ENCODE data around the gene KIZ. TPM values are rescaled to one million over a fixed set of nuclear protein-coding genes. Genes with fewer than 3 reads are reported as not detected.

KIZ gene
- total and polyA plus RNA-seq, 2 of the 4 experiments (the other 2 are of a cell fraction) = 9.9 to 14.0 TPM

- intact Hi-C loops (cut with micrococcal nuclease) = no loop called here
- Histone ChIP-seq H4K8ac (ENCODE audit: low read depth in 2 of 2, low read length in 2 of 2) (no peak overlapping the region), H3K56ac (ENCODE audit: extremely low read depth, insufficient read depth, low read length) (no peak overlapping the region), H2BK15ac (ENCODE audit: low read depth, low read length) (no peak overlapping the region), H3K4me3 (ENCODE audit: insufficient read depth, low read depth, low read length) (no peak overlapping the region), H3K79me1 (ENCODE audit: low read depth in 1 of 2, low read length in 2 of 2) (no peaks in the 10 kb centered on the region), H3K9ac (ENCODE audit: low read depth, low read length) (no peak overlapping the region), H2BK20ac (ENCODE audit: low read depth, low read length) (no peak overlapping the region), H3K4me2 (ENCODE audit: low read depth, low read length) (no peak overlapping the region), H3K4me1 (ENCODE audit: control insufficient read depth, insufficient read depth, low read length) (no peaks in the 10 kb centered on the region), H4K91ac (ENCODE audit: insufficient read depth, low read depth, low read length) (no peak overlapping the region), H3K9me1 (ENCODE audit: insufficient read depth, low read length) (0 out of 2 replicates have a peak, but pooled peaks cover 2% of the 10 kb centered on the region), H2BK120ac (ENCODE audit: low read depth, low read length) (no peak overlapping the region), H2AFZ (replicated peaks; ENCODE audit: low read length, poor library complexity) (no peak overlapping the region), H3K9me3 (ENCODE audit: control insufficient read depth, insufficient read depth, low read length) (no peaks in the 10 kb centered on the region), H3K36me3 (ENCODE audit: control insufficient read depth, insufficient read depth, low read length) (peaks cover 4% of the 10 kb centered on the region; the same call in 1 of the 2 replicates), H2AK9ac (replicated peaks; ENCODE audit: low read depth, low read length, poor library complexity) (no peak overlapping the region), H4K20me1 (ENCODE audit: insufficient read depth, low read length) (no peaks in the 10 kb centered on the region), H3K27ac (ENCODE audit: insufficient read depth, low read length) (no peak overlapping the region), H3K23ac (ENCODE audit: low read depth, low read length) (no peak overlapping the region), H3K4ac (ENCODE audit: low read depth, low read length) (no peak overlapping the region), H3K14ac (replicated peaks; ENCODE audit: low read depth, low read length) (no peak overlapping the region), H3K27me3 (ENCODE audit: control insufficient read depth, insufficient read depth, low read length) (no peaks in the 10 kb centered on the region), H2AK5ac (ENCODE audit: low read depth, low read length) (no peak overlapping the region), H3K18ac (ENCODE audit: low read depth, low read length) (no peak overlapping the region), H4K5ac (ENCODE audit: low read depth, low read length) (no peak overlapping the region), H2BK5ac (ENCODE audit: low read depth, low read length, poor library complexity, severe bottlenecking) (no peak overlapping the region)
- POLR2A ChIA-PET (ENCODE audit: unreplicated experiment) = no interaction called here
- TF ChIP-seq SMC3 (IDR thresholded peaks at IDR 0.05; ENCODE audit: low read depth, low read length) = no peak
- TF ChIP-seq CHD1 (IDR thresholded peaks at IDR 0.05; ENCODE audit: low read depth, low read length) = no peak
- TF ChIP-seq, protein P1, sequence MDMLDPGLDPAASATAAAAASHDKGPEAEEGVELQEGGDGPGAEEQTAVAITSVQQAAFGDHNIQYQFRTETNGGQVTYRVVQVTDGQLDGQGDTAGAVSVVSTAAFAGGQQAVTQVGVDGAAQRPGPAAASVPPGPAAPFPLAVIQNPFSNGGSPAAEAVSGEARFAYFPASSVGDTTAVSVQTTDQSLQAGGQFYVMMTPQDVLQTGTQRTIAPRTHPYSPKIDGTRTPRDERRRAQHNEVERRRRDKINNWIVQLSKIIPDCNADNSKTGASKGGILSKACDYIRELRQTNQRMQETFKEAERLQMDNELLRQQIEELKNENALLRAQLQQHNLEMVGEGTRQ (IDR thresholded peaks at IDR 0.05; ENCODE audit: low read depth, low read length) = no peak
- TF ChIP-seq POLR2A (IDR thresholded peaks at IDR 0.05; ENCODE audit: low read depth, low read length) = no peak
- TF ChIP-seq, protein P2, sequence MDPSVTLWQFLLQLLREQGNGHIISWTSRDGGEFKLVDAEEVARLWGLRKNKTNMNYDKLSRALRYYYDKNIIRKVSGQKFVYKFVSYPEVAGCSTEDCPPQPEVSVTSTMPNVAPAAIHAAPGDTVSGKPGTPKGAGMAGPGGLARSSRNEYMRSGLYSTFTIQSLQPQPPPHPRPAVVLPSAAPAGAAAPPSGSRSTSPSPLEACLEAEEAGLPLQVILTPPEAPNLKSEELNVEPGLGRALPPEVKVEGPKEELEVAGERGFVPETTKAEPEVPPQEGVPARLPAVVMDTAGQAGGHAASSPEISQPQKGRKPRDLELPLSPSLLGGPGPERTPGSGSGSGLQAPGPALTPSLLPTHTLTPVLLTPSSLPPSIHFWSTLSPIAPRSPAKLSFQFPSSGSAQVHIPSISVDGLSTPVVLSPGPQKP (IDR thresholded peaks at IDR 0.05; ENCODE audit: borderline replicate concordance, low read depth, low read length) = no peak
- no peak for TF ChIP-seq MXI1 (IDR thresholded peaks at IDR 0.05; ENCODE audit: borderline replicate concordance, low read depth, low read length)
- no peak for TF ChIP-seq BHLHE40 (IDR thresholded peaks at IDR 0.05; ENCODE audit: low read depth, low read length)
- TF ChIP-seq RFX5 (IDR thresholded peaks at IDR 0.05; ENCODE audit: low read depth, low read length) = no peak
- TF ChIP-seq RCOR1 (IDR thresholded peaks at IDR 0.05; ENCODE audit: insufficient replicate concordance, low read length) = no peak
- TF ChIP-seq NFE2L2 (IDR thresholded peaks at IDR 0.05; ENCODE audit: low read depth, low read length) = no peak
- TF ChIP-seq MAFK (IDR thresholded peaks at IDR 0.05; ENCODE audit: low read depth, low read length) = no peak
- TF ChIP-seq CEBPB (IDR thresholded peaks at IDR 0.05; ENCODE audit: low read depth, low read length) = no peak
- ATAC-seq (ENCODE audit: low read depth) (no peak), DNase-seq (no peak)
- WGBS, 2 experiments (ENCODE audit: extremely low coverage in 2 of 2, insufficient read length in 1 of 2) = 100% methylated on average over 1 of the region's 9 CpGs; no CpG with 5 or more reads in 1 of the 2 experiments
- no TSS peak for BruUV-seq (replicated peaks)
- dilution Hi-C loops (cut with HindIII; ENCODE audit: low sequenced_read_pairs, unreplicated experiment) = no loop called here
- in situ Hi-C loops (cut with MboI; ENCODE audit: low sequenced_read_pairs) = loop anchor here (25.0 kb wide), 1 partner anchor 378 kb away; no protein-coding TSS in a partner anchor
- CTCF ChIA-PET = interaction anchor here (1.1 kb wide), 1 partner anchor 265 kb away, joined by 4 read pairs; no protein-coding TSS in a partner anchor
Observed at GRCh38 chr20:21240394-21240793, 114.5 kb downstream of the KIZ start.

Data from IMR-90 (cell line).